ENCODE data around the gene UPK1B. TPM values are rescaled to one million over a fixed set of nuclear protein-coding genes. Genes with fewer than 3 reads are reported as not detected.
A peak's percentile ranks its signal among the peaks of the same experiment; 100 is the strongest.

The UPK1B gene
- total and polyA plus RNA-seq, 2 donors (not counting 3 experiments of a cell fraction or from before 2014, with no cell fraction given) = not detected

- peaks cover 4% of the 10 kb centered on the region for H3K4me1 ChIP-seq (ENCODE audit: control insufficient read depth, extremely low read depth, insufficient read depth, low read length)
- no peak overlapping the region for H3K4me2 ChIP-seq (ENCODE audit: insufficient read depth, low read length)
- H3K27ac ChIP-seq (ENCODE audit: insufficient read depth, low read depth, low read length) = no peak overlapping the region
- no peaks in the 10 kb centered on the region for H3K9me3 ChIP-seq (replicated peaks; ENCODE audit: control insufficient read depth, insufficient read depth, low read length)
- H3K9me1 ChIP-seq (replicated peaks; ENCODE audit: control insufficient read depth, extremely low read depth, insufficient read depth, low read length) = no peaks in the 10 kb centered on the region
- intact Hi-C loops (cut with micrococcal nuclease) = no loop called here
- dilution Hi-C loops (cut with MboI; ENCODE audit: extremely low pct_ligation_motif_present, low sequenced_read_pairs) = no loop called here
- H3K9ac ChIP-seq (replicated peaks; ENCODE audit: extremely low read depth, insufficient read depth, low read length) = no peak overlapping the region
- ChIA-PET POLR2A (no interaction called here), CTCF (no interaction called here)
- DNase-seq (ENCODE audit: low read depth, low spot score) = no peak
- H3K79me2 ChIP-seq (ENCODE audit: control insufficient read depth, insufficient read depth, low read length) = no peaks in the 10 kb centered on the region
- H3K36me3 ChIP-seq (ENCODE audit: control insufficient read depth in 2 of 2, extremely low read depth in 1 of 2, insufficient read depth in 2 of 2, low read length in 2 of 2) = peaks cover 3 to 8% of the 10 kb centered on the region in 2 experiments
- FAIRE-seq = no peak
- TF ChIP-seq FOS (IDR thresholded peaks at IDR 0.05; ENCODE audit: borderline replicate concordance, insufficient read depth, low read length) = no peak
- no peak for TF ChIP-seq MYC (IDR thresholded peaks at IDR 0.05; ENCODE audit: low read depth, low read length)
- TF ChIP-seq POLR2AphosphoS5 (IDR thresholded peaks at IDR 0.05; ENCODE audit: insufficient read depth, low read depth, low read length) = no peak
- TF ChIP-seq JUN (IDR thresholded peaks at IDR 0.05; ENCODE audit: borderline replicate concordance, insufficient read depth, insufficient read length, low read depth) = no peak
- no peak for TF ChIP-seq GATA2 (IDR thresholded peaks at IDR 0.05; ENCODE audit: insufficient read depth, insufficient read length, low read depth, low read length)
- H3K4me3 ChIP-seq (replicated peaks in 1 of 3; ENCODE audit: insufficient read depth in 1 of 3, low read depth in 1 of 3, low read length in 3 of 3) = no peak overlapping the region
- no peak overlapping the region for H2AFZ ChIP-seq (ENCODE audit: low read depth, low read length)
- no peaks in the 10 kb centered on the region for H3K27me3 ChIP-seq (ENCODE audit: control insufficient read depth in 2 of 2, insufficient read depth in 2 of 2, low read length in 2 of 2)
- H4K20me1 ChIP-seq (replicated peaks; ENCODE audit: control insufficient read depth, extremely low read depth, insufficient read depth, low read length) = no peaks in the 10 kb centered on the region
- BruUV-seq (replicated peaks) = no TSS peak
Observed at GRCh38 chr3:119234610-119235009, 61.2 kb downstream of the UPK1B start.

DNA sequence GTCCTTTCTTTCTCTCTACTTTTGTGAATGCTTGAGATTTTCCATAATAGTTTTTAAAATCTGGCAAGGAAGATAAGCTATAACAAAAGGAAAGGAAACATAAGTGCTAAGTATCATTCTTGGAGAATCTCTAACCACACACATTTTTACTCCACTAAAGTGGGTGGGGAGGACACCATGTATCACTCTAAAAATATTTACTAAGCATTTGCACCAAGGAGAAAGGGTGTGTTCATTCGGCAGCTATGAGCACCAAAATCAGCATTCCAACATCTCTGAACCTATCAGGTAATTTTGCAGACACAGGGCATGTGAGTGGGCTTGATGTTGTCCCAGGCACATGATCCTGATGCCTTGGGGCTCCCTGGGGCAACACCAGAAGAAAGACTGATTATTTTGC is 61.8 kb downstream of the UPK1B start:
- intact Hi-C loops (cut with micrococcal nuclease) = no loop called here
- Histone ChIP-seq H3K4me1 (ENCODE audit: control insufficient read depth, extremely low read depth, insufficient read depth, low read length) (peaks cover 9% of the 10 kb centered on the region), H3K27ac (ENCODE audit: insufficient read depth, low read depth, low read length) (no peak overlapping the region), H3K9ac (replicated peaks; ENCODE audit: extremely low read depth, insufficient read depth, low read length) (no peak overlapping the region), H2AFZ (ENCODE audit: low read depth, low read length) (no peak overlapping the region), H3K4me3 (replicated peaks in 1 of 3; ENCODE audit: insufficient read depth in 1 of 3, low read depth in 1 of 3, low read length in 3 of 3) (no peak overlapping the region), H3K79me2 (ENCODE audit: control insufficient read depth, insufficient read depth, low read length) (no peaks in the 10 kb centered on the region), H3K9me3 (replicated peaks; ENCODE audit: control insufficient read depth, insufficient read depth, low read length) (no peaks in the 10 kb centered on the region), H3K27me3 (ENCODE audit: control insufficient read depth in 2 of 2, insufficient read depth in 2 of 2, low read length in 2 of 2) (no peaks in the 10 kb centered on the region), H3K36me3 (ENCODE audit: control insufficient read depth in 2 of 2, extremely low read depth in 1 of 2, insufficient read depth in 2 of 2, low read length in 2 of 2) (peaks cover 3 to 5% of the 10 kb centered on the region in 2 experiments), H3K9me1 (replicated peaks; ENCODE audit: control insufficient read depth, extremely low read depth, insufficient read depth, low read length) (no peaks in the 10 kb centered on the region), H3K4me2 (ENCODE audit: insufficient read depth, low read length) (no peak overlapping the region), H4K20me1 (replicated peaks; ENCODE audit: control insufficient read depth, extremely low read depth, insufficient read depth, low read length) (no peaks in the 10 kb centered on the region)
- ChIA-PET POLR2A (no interaction called here), CTCF (no interaction called here)
- no TSS peak for BruUV-seq (replicated peaks)
- FAIRE-seq = no peak
- dilution Hi-C loops (cut with MboI; ENCODE audit: extremely low pct_ligation_motif_present, low sequenced_read_pairs) = no loop called here
- no peak for TF ChIP-seq POLR2A (IDR thresholded peaks at IDR 0.05; ENCODE audit: low read depth, low read length)
- no peak for TF ChIP-seq EZH2 (IDR thresholded peaks at IDR 0.05; ENCODE audit: borderline replicate concordance, low read depth, low read length, severe bottlenecking)
- TF ChIP-seq, protein P1, sequence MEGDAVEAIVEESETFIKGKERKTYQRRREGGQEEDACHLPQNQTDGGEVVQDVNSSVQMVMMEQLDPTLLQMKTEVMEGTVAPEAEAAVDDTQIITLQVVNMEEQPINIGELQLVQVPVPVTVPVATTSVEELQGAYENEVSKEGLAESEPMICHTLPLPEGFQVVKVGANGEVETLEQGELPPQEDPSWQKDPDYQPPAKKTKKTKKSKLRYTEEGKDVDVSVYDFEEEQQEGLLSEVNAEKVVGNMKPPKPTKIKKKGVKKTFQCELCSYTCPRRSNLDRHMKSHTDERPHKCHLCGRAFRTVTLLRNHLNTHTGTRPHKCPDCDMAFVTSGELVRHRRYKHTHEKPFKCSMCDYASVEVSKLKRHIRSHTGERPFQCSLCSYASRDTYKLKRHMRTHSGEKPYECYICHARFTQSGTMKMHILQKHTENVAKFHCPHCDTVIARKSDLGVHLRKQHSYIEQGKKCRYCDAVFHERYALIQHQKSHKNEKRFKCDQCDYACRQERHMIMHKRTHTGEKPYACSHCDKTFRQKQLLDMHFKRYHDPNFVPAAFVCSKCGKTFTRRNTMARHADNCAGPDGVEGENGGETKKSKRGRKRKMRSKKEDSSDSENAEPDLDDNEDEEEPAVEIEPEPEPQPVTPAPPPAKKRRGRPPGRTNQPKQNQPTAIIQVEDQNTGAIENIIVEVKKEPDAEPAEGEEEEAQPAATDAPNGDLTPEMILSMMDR (IDR thresholded peaks at IDR 0.05; ENCODE audit: extremely low read depth in 1 of 2, insufficient read depth in 1 of 2, low read depth in 1 of 2, low read length in 2 of 2) = no peak
- TF ChIP-seq POLR2AphosphoS5 (IDR thresholded peaks at IDR 0.05; ENCODE audit: insufficient read depth, low read depth, low read length) = no peak
- TF ChIP-seq, protein P2, sequence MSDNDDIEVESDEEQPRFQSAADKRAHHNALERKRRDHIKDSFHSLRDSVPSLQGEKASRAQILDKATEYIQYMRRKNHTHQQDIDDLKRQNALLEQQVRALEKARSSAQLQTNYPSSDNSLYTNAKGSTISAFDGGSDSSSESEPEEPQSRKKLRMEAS (IDR thresholded peaks at IDR 0.05; ENCODE audit: insufficient read depth, insufficient read length) = no peak
- TF ChIP-seq JUN (IDR thresholded peaks at IDR 0.05; ENCODE audit: borderline replicate concordance, insufficient read depth, insufficient read length, low read depth) = no peak
- TF ChIP-seq GATA2 (IDR thresholded peaks at IDR 0.05; ENCODE audit: insufficient read depth, insufficient read length, low read depth, low read length) = no peak
- TF ChIP-seq FOS (IDR thresholded peaks at IDR 0.05; ENCODE audit: borderline replicate concordance, insufficient read depth, low read length) = no peak
- TF ChIP-seq MYC (IDR thresholded peaks at IDR 0.05; ENCODE audit: low read depth, low read length) = no peak
- peak; percentile 10 for DNase-seq (ENCODE audit: low read depth, low spot score)
